Retinal pigment epithelial cell (primary cell): ENCODE data around the gene NFKBIZ.

Experiments used
- DNase-seq: peaks from one replicate; pipeline ENCODE4 v3.0.0-alpha.2; 2010; ENCODE audit warnings: low read depth
- H3K4me3 ChIP-seq: 2 replicates; pipeline ENCODE4 v1.5.1; 2011; ENCODE audit warnings: mild to moderate bottlenecking, low read length, control low read depth, moderate library complexity
- TF ChIP-seq, protein P1 (sequence below): conservative IDR thresholded peaks from 2 replicates; pipeline ENCODE4 v1.5.1; 2011; ENCODE audit warnings: low read depth, low read length, control low read depth, inconsistent platforms

Gene NFKBIZ

GRCh38 chr3:101848754-101849713 lies at the start of gene NFKBIZ:
Gene NFKBIZ, plus strand, starts transcription at chr3:101849514. Its CDS starts 115 bp downstream, at chr3:101849629.
- peak; percentile 68 for DNase-seq
- H3K4me3 ChIP-seq = peak within 1 kb of the TSS; percentile 80
- TF ChIP-seq, protein P1, sequence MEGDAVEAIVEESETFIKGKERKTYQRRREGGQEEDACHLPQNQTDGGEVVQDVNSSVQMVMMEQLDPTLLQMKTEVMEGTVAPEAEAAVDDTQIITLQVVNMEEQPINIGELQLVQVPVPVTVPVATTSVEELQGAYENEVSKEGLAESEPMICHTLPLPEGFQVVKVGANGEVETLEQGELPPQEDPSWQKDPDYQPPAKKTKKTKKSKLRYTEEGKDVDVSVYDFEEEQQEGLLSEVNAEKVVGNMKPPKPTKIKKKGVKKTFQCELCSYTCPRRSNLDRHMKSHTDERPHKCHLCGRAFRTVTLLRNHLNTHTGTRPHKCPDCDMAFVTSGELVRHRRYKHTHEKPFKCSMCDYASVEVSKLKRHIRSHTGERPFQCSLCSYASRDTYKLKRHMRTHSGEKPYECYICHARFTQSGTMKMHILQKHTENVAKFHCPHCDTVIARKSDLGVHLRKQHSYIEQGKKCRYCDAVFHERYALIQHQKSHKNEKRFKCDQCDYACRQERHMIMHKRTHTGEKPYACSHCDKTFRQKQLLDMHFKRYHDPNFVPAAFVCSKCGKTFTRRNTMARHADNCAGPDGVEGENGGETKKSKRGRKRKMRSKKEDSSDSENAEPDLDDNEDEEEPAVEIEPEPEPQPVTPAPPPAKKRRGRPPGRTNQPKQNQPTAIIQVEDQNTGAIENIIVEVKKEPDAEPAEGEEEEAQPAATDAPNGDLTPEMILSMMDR = no peak

DNA sequence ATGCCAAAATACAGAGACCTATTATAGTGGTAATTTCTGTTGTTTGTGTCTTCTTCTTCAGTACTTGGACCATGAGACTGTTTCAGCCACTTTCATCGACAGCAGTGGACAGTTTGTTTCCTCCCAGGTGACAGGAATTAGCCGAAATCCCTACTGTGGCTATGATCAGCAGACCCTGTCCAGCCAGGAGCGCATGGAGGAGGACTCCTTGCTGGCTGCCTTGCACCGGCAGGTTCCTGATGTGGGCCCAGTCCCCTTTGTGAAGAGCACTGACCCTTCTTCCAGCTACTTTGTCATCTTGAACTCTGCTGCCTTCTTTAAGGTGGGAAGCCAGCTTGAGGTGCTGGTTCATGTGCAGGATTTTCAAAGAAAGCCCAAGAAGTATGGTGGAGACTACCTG lies 48.1 kb upstream of the NFKBIZ start:
- TF ChIP-seq, protein P1 = no peak
- H3K4me3 ChIP-seq = no peak overlapping the region
- no peak for DNase-seq

DNA sequence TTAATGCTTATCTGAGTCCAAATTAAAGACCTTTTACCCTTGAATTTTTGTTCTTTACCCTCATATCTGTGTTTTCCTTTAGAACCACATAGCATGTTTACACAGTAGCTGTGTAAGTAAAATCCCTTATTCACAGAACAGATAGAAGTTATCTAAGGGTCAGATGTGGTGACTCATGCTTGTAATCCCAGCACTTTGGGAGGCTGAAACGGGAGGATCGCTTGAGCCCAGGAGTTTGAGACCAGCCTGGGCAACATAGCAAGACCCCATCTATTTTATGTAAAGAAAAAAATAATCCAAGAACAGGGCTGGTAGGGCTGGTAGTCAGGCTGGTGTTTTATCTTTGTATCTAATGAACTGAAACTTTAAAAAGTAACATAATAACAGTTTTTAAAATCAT lies 47.1 kb upstream of the NFKBIZ start:
- H3K4me3 ChIP-seq = no peak overlapping the region
- TF ChIP-seq, protein P1 = no peak
- DNase-seq = no peak

GRCh38 chr3:101803173-101803782 lies 46.0 kb upstream of the NFKBIZ start:
- DNase-seq = no peak
- TF ChIP-seq, protein P1 = peak; percentile 87
- H3K4me3 ChIP-seq = no peak overlapping the region

- no peak for DNase-seq
- no peak overlapping the region for H3K4me3 ChIP-seq
- TF ChIP-seq, protein P1 = no peak
Observed at GRCh38 chr3:101803939-101804338, 45.4 kb upstream of the NFKBIZ start.

DNA sequence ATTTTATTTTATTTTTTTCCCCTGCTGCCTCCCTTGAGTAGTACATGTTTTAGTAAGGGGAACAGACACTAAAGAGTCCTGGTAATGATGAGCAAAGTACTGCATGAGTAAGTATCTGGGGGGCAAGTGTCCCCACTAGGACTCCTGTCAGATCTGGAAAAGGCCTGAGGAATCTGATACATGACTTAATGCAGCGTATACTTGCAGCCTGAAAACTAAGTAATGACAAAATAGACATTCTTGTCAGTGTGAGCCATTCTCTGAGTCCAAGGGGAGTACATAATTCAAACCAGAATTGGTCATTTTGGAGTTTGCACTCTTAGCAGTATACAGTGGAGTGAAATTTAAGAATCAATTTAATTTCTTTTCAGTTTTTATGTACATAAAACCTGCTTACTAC lies 42.8 kb upstream of the NFKBIZ start:
- H3K4me3 ChIP-seq = no peak overlapping the region
- TF ChIP-seq, protein P1 = no peak
- no peak for DNase-seq
